Endometrial microvascular endothelial cells (primary cell): ENCODE measurements around the gene UXS1. TPM values are rescaled to one million over a fixed set of nuclear protein-coding genes. Genes with fewer than 3 reads are reported as not detected.

Experiments
- in situ Hi-C: cut with HindIII; loops from 2 replicates; pipeline ENCODE4 v1.10.0; 2017; ENCODE audit warnings: low sequenced_read_pairs, low pct_unique_long_range_greater_than_20kb; ENCODE audit errors: inconsistent ontology term
- total RNA-seq: library from RNA; depleted of rRNA; stranded (reverse); fragments of >200 nt; gene quantifications from one replicate; pipeline ENCODE4 v1.2.3, GENCODE V29; 2015; ENCODE audit errors: inconsistent ontology term

The UXS1 gene
- total RNA-seq, 1 donor from 2014 or later = 51.7 TPM

- in situ Hi-C loops = no loop called here
Measured at GRCh38 chr2:106191511-106192016, 2.5 kb downstream of the UXS1 start.

- in situ Hi-C loops = no loop called here
Measured at GRCh38 chr2:106189764-106190468, 4.2 kb downstream of the UXS1 start.

GRCh38 chr2:106189325-106189724 is 4.8 kb downstream of the UXS1 start:
- in situ Hi-C loops = no loop called here

- in situ Hi-C loops = no loop called here
Measured at GRCh38 chr2:106187273-106187891, 6.7 kb downstream of the UXS1 start.

- in situ Hi-C loops = no loop called here
Measured at GRCh38 chr2:106185475-106186184, 8.5 kb downstream of the UXS1 start.

GRCh38 chr2:106184857-106185256 is 9.2 kb downstream of the UXS1 start:
- in situ Hi-C loops = no loop called here

GRCh38 chr2:106184394-106184793 is 9.7 kb downstream of the UXS1 start:
- in situ Hi-C loops = no loop called here

- in situ Hi-C loops = no loop called here
Measured at GRCh38 chr2:106183101-106183696, 10.9 kb downstream of the UXS1 start.

GRCh38 chr2:106181064-106181463 is 13.0 kb downstream of the UXS1 start:
- in situ Hi-C loops = no loop called here

- in situ Hi-C loops = no loop called here
Measured at GRCh38 chr2:106180602-106181001, 13.5 kb downstream of the UXS1 start.

- in situ Hi-C loops = no loop called here
Measured at GRCh38 chr2:106178716-106179115, 15.4 kb downstream of the UXS1 start.

- in situ Hi-C loops = no loop called here
Measured at GRCh38 chr2:106177581-106177980, 16.5 kb downstream of the UXS1 start.

- in situ Hi-C loops = no loop called here
Measured at GRCh38 chr2:106176446-106177099, 17.5 kb downstream of the UXS1 start.

GRCh38 chr2:106175086-106175850 is 18.8 kb downstream of the UXS1 start:
- in situ Hi-C loops = no loop called here

- in situ Hi-C loops = no loop called here
Measured at GRCh38 chr2:106174056-106174455, 20.0 kb downstream of the UXS1 start.

- in situ Hi-C loops = no loop called here
Measured at GRCh38 chr2:106172649-106173048, 21.5 kb downstream of the UXS1 start.

GRCh38 chr2:106168657-106169056 is 25.4 kb downstream of the UXS1 start:
- in situ Hi-C loops = no loop called here

GRCh38 chr2:106167067-106167466 is 27.0 kb downstream of the UXS1 start:
- in situ Hi-C loops = no loop called here
